ENCODE measurements around the gene BPIFB1. TPM values are rescaled to one million over a fixed set of nuclear protein-coding genes. Genes with fewer than 3 reads are reported as not detected.

The BPIFB1 gene
- total RNA-seq, 1 donor from 2014 or later: not detected

GRCh38 chr20:33252460-33252859 is 30.6 kb upstream of the BPIFB1 start:
- H3K9me3 Mint-ChIP-seq: no peaks in the 10 kb centered on the region

GRCh38 chr20:33255005-33255404 is 28.0 kb upstream of the BPIFB1 start:
- H3K4me1 Mint-ChIP-seq (ENCODE audit: low read depth): no peaks in the 10 kb centered on the region
- H3K36me3 Mint-ChIP-seq (ENCODE audit: low read depth): no peaks in the 10 kb centered on the region
- intact Hi-C loops (cut with micrococcal nuclease): no loop called here
- no peak overlapping the region for H3K4me3 Mint-ChIP-seq
- no peaks in the 10 kb centered on the region for H3K9me3 Mint-ChIP-seq
- H3K27me3 Mint-ChIP-seq (ENCODE audit: insufficient read depth): no peaks in the 10 kb centered on the region
- H3K27ac Mint-ChIP-seq: no peak overlapping the region
- DNase-seq (ENCODE audit: low spot score): no peak

More at GRCh38 chr20:33252460-33252859, 30.6 kb upstream of the BPIFB1 start:
- Mint-ChIP-seq H3K27me3 (ENCODE audit: insufficient read depth) (no peaks in the 10 kb centered on the region), H3K4me3 (no peak overlapping the region), H3K4me1 (ENCODE audit: low read depth) (no peaks in the 10 kb centered on the region), H3K36me3 (ENCODE audit: low read depth) (no peaks in the 10 kb centered on the region), H3K27ac (no peak overlapping the region)
- intact Hi-C loops (cut with micrococcal nuclease): no loop called here
- DNase-seq (ENCODE audit: low spot score): no peak

GRCh38 chr20:33257237-33257636 is 25.8 kb upstream of the BPIFB1 start:
- no peak overlapping the region for H3K4me3 Mint-ChIP-seq
- H3K9me3 Mint-ChIP-seq: no peaks in the 10 kb centered on the region
- peaks cover 2% of the 10 kb centered on the region for H3K27me3 Mint-ChIP-seq (ENCODE audit: insufficient read depth)
- DNase-seq (ENCODE audit: low spot score): no peak
- H3K27ac Mint-ChIP-seq: no peak overlapping the region
- peaks cover 5% of the 10 kb centered on the region for H3K4me1 Mint-ChIP-seq (ENCODE audit: low read depth)
- intact Hi-C loops (cut with micrococcal nuclease): no loop called here
- H3K36me3 Mint-ChIP-seq (ENCODE audit: low read depth): no peaks in the 10 kb centered on the region

- DNase-seq (ENCODE audit: low spot score): no peak
- H3K4me1 Mint-ChIP-seq (ENCODE audit: low read depth): peaks cover 5% of the 10 kb centered on the region
- intact Hi-C loops (cut with micrococcal nuclease): no loop called here
- H3K9me3 Mint-ChIP-seq: no peaks in the 10 kb centered on the region
- H3K36me3 Mint-ChIP-seq (ENCODE audit: low read depth): no peaks in the 10 kb centered on the region
- no peak overlapping the region for H3K27ac Mint-ChIP-seq
- no peak overlapping the region for H3K4me3 Mint-ChIP-seq
- peaks cover 6% of the 10 kb centered on the region for H3K27me3 Mint-ChIP-seq (ENCODE audit: insufficient read depth)
Measured at GRCh38 chr20:33259371-33259770, 23.6 kb upstream of the BPIFB1 start.

- H3K27me3 Mint-ChIP-seq (ENCODE audit: insufficient read depth): peaks cover 6% of the 10 kb centered on the region
- H3K9me3 Mint-ChIP-seq: no peaks in the 10 kb centered on the region
- DNase-seq (ENCODE audit: low spot score): no peak
- H3K4me1 Mint-ChIP-seq (ENCODE audit: low read depth): peaks cover 5% of the 10 kb centered on the region
- intact Hi-C loops (cut with micrococcal nuclease): no loop called here
- no peaks in the 10 kb centered on the region for H3K36me3 Mint-ChIP-seq (ENCODE audit: low read depth)
- H3K4me3 Mint-ChIP-seq: no peak overlapping the region
- no peak overlapping the region for H3K27ac Mint-ChIP-seq
Measured at GRCh38 chr20:33261465-33261864, 21.5 kb upstream of the BPIFB1 start.

- Mint-ChIP-seq H3K36me3 (ENCODE audit: low read depth) (no peaks in the 10 kb centered on the region), H3K4me3 (no peak overlapping the region), H3K27ac (no peak overlapping the region), H3K4me1 (ENCODE audit: low read depth) (peaks cover 5% of the 10 kb centered on the region), H3K9me3 (no peaks in the 10 kb centered on the region), H3K27me3 (ENCODE audit: insufficient read depth) (peaks cover 6% of the 10 kb centered on the region)
- intact Hi-C loops (cut with micrococcal nuclease): no loop called here
- no peak for DNase-seq (ENCODE audit: low spot score)
Measured at GRCh38 chr20:33262658-33263065, 20.4 kb upstream of the BPIFB1 start.

GRCh38 chr20:33263784-33264183 is 19.2 kb upstream of the BPIFB1 start:
- no peaks in the 10 kb centered on the region for H3K9me3 Mint-ChIP-seq
- no peak for DNase-seq (ENCODE audit: low spot score)
- no peak overlapping the region for H3K4me3 Mint-ChIP-seq
- H3K27me3 Mint-ChIP-seq (ENCODE audit: insufficient read depth): peaks cover 12% of the 10 kb centered on the region
- no peak overlapping the region for H3K27ac Mint-ChIP-seq
- H3K4me1 Mint-ChIP-seq (ENCODE audit: low read depth): peaks cover 5% of the 10 kb centered on the region
- intact Hi-C loops (cut with micrococcal nuclease): no loop called here
- no peaks in the 10 kb centered on the region for H3K36me3 Mint-ChIP-seq (ENCODE audit: low read depth)

GRCh38 chr20:33267701-33268100 is 15.3 kb upstream of the BPIFB1 start:
- no peak for DNase-seq (ENCODE audit: low spot score)
- Mint-ChIP-seq H3K36me3 (ENCODE audit: low read depth) (no peaks in the 10 kb centered on the region), H3K4me1 (ENCODE audit: low read depth) (no peaks in the 10 kb centered on the region), H3K9me3 (no peaks in the 10 kb centered on the region), H3K27ac (no peak overlapping the region), H3K27me3 (ENCODE audit: insufficient read depth) (peaks cover 13% of the 10 kb centered on the region), H3K4me3 (no peak overlapping the region)
- intact Hi-C loops (cut with micrococcal nuclease): no loop called here

- intact Hi-C loops (cut with micrococcal nuclease): no loop called here
- DNase-seq (ENCODE audit: low spot score): no peak
- Mint-ChIP-seq H3K4me1 (ENCODE audit: low read depth) (peaks cover 5% of the 10 kb centered on the region), H3K27ac (no peak overlapping the region), H3K36me3 (ENCODE audit: low read depth) (no peaks in the 10 kb centered on the region), H3K4me3 (no peak overlapping the region), H3K9me3 (no peaks in the 10 kb centered on the region), H3K27me3 (ENCODE audit: insufficient read depth) (peaks cover 14% of the 10 kb centered on the region)
Measured at GRCh38 chr20:33272155-33272873, 10.7 kb upstream of the BPIFB1 start.

GRCh38 chr20:33273117-33273851 is 9.7 kb upstream of the BPIFB1 start:
- intact Hi-C loops (cut with micrococcal nuclease): no loop called here
- H3K4me1 Mint-ChIP-seq (ENCODE audit: low read depth): peaks cover 5% of the 10 kb centered on the region
- peaks cover 10% of the 10 kb centered on the region for H3K27me3 Mint-ChIP-seq (ENCODE audit: insufficient read depth)
- no peaks in the 10 kb centered on the region for H3K9me3 Mint-ChIP-seq
- no peak overlapping the region for H3K4me3 Mint-ChIP-seq
- H3K36me3 Mint-ChIP-seq (ENCODE audit: low read depth): no peaks in the 10 kb centered on the region
- no peak overlapping the region for H3K27ac Mint-ChIP-seq
- no peak for DNase-seq (ENCODE audit: low spot score)

- DNase-seq (ENCODE audit: low spot score): no peak
- Mint-ChIP-seq H3K9me3 (no peaks in the 10 kb centered on the region), H3K27ac (no peak overlapping the region), H3K27me3 (ENCODE audit: insufficient read depth) (peaks cover 11% of the 10 kb centered on the region), H3K4me1 (ENCODE audit: low read depth) (peaks cover 5% of the 10 kb centered on the region), H3K4me3 (no peak overlapping the region), H3K36me3 (ENCODE audit: low read depth) (no peaks in the 10 kb centered on the region)
- intact Hi-C loops (cut with micrococcal nuclease): no loop called here
Measured at GRCh38 chr20:33275215-33275614, 7.8 kb upstream of the BPIFB1 start.

- H3K27ac Mint-ChIP-seq: no peak overlapping the region
- H3K27me3 Mint-ChIP-seq (ENCODE audit: insufficient read depth): peaks cover 7% of the 10 kb centered on the region
- H3K36me3 Mint-ChIP-seq (ENCODE audit: low read depth): no peaks in the 10 kb centered on the region
- intact Hi-C loops (cut with micrococcal nuclease): no loop called here
- DNase-seq (ENCODE audit: low spot score): no peak
- H3K4me3 Mint-ChIP-seq: no peak overlapping the region
- peaks cover 5% of the 10 kb centered on the region for H3K4me1 Mint-ChIP-seq (ENCODE audit: low read depth)
- H3K9me3 Mint-ChIP-seq: no peaks in the 10 kb centered on the region
Measured at GRCh38 chr20:33275871-33276270, 7.1 kb upstream of the BPIFB1 start.

- H3K27ac Mint-ChIP-seq: no peak overlapping the region
- H3K4me3 Mint-ChIP-seq: no peak overlapping the region
- DNase-seq (ENCODE audit: low spot score): no peak
- H3K36me3 Mint-ChIP-seq (ENCODE audit: low read depth): no peaks in the 10 kb centered on the region
- H3K27me3 Mint-ChIP-seq (ENCODE audit: insufficient read depth): peaks cover 7% of the 10 kb centered on the region
- no peaks in the 10 kb centered on the region for H3K9me3 Mint-ChIP-seq
- peaks cover 5% of the 10 kb centered on the region for H3K4me1 Mint-ChIP-seq (ENCODE audit: low read depth)
- intact Hi-C loops (cut with micrococcal nuclease): no loop called here
Measured at GRCh38 chr20:33276303-33277113, 6.5 kb upstream of the BPIFB1 start.

All from activated T-helper 1 cell treated with anti-CD3 and anti-CD28 coated beads, Interleukin-12 subunit alpha, Interleukin-12 subunit beta, Interleukin-2, Interleukin-4 antibody, amounts not matched to agents 30 ng/mL and 10 ng/mL and 1 ng/mL, durations not matched to agents 14 hours and 24 hours and 36 hours (primary cell).